OCI-LY7 (cell line): ENCODE data around the gene PGC.

Source experiments
- CTCF ChIP-seq: fragments of 200-600 bp; sonication (generic); conservative IDR thresholded peaks from 2 replicates; pipeline ENCODE4 v1.5.1; 2014; ENCODE audit warnings: mild to moderate bottlenecking, antibody characterized with exemption, low read length, moderate library complexity, mixed read lengths
- EZH2phosphoT487 ChIP-seq: fragments of 200-600 bp; sonication (generic); IDR thresholded peaks from 2 replicates; pipeline ENCODE4 v1.6.1; 2018; ENCODE audit warnings: low read depth, borderline replicate concordance, mild to moderate bottlenecking, mixed run types, antibody characterized with exemption, low read length, moderate library complexity, mixed read lengths

- TF ChIP-seq CTCF (no peak), EZH2phosphoT487 (no peak)
These were observed 35.7 kb downstream of the PGC start for GRCh38 chr6:41711323-41712038.
